Measurements from ENCODE around the gene LYPD6B. TPM values are rescaled to one million over a fixed set of nuclear protein-coding genes. Genes with fewer than 3 reads are reported as not detected.

The LYPD6B gene
- total RNA-seq, 4 donors from 2014 or later = 70.2 to 96.6 (median 74.2) TPM

GRCh38 chr2:149134335-149134923 is 95.9 kb downstream of the LYPD6B start:
- no peak for TF ChIP-seq POLR2A (IDR thresholded peaks at IDR 0.05)
- no peak for TF ChIP-seq CTCF (IDR thresholded peaks at IDR 0.05)

GRCh38 chr2:149136111-149136510 is 97.6 kb downstream of the LYPD6B start:
- no peak overlapping the region for H3K4me3 ChIP-seq (ENCODE audit: low read depth, poor library complexity, severe bottlenecking)
- TF ChIP-seq POLR2A (IDR thresholded peaks at IDR 0.05) (no peak), CTCF (IDR thresholded peaks at IDR 0.05) (no peak)
- intact Hi-C loops (cut with DNase I; ENCODE audit: low total_unique reads) = no loop called here
- 89 to 95% methylated on average over 4 of the region's 4 CpGs for WGBS, 2 donors
- DNase-seq (ENCODE audit: low spot score in 2 of 2) = no peak

More at GRCh38 chr2:149134335-149134923, 95.9 kb downstream of the LYPD6B start:
- no peak overlapping the region for H3K4me3 ChIP-seq (ENCODE audit: low read depth, poor library complexity, severe bottlenecking)
- DNase-seq (ENCODE audit: low spot score in 2 of 2) = no peak
- 77 to 81% methylated on average over 5 of the region's 5 CpGs for WGBS, 2 donors
- intact Hi-C loops (cut with DNase I; ENCODE audit: low total_unique reads) = no loop called here

GRCh38 chr2:149141046-149141445 is 102.5 kb downstream of the LYPD6B start:
- H3K4me3 ChIP-seq (ENCODE audit: low read depth, poor library complexity, severe bottlenecking) = no peak overlapping the region
- intact Hi-C loops (cut with DNase I; ENCODE audit: low total_unique reads) = no loop called here
- 69 to 80% methylated on average over 5 of the region's 5 CpGs for WGBS, 2 donors
- no peak for DNase-seq (ENCODE audit: low spot score in 2 of 2)
- TF ChIP-seq CTCF (IDR thresholded peaks at IDR 0.05) = no peak
- no peak for TF ChIP-seq POLR2A (IDR thresholded peaks at IDR 0.05)

GRCh38 chr2:149143734-149144133 is 105.2 kb downstream of the LYPD6B start:
- DNase-seq (ENCODE audit: low spot score in 2 of 2) = no peak
- WGBS, 2 donors = 57 to 67% methylated on average over 1 of the region's 1 CpG
- intact Hi-C loops (cut with DNase I; ENCODE audit: low total_unique reads) = no loop called here
- no peak overlapping the region for H3K4me3 ChIP-seq (ENCODE audit: low read depth, poor library complexity, severe bottlenecking)
- TF ChIP-seq CTCF (IDR thresholded peaks at IDR 0.05) (no peak), POLR2A (IDR thresholded peaks at IDR 0.05) (no peak)

GRCh38 chr2:149145314-149146295 is 107.1 kb downstream of the LYPD6B start:
- no peak for TF ChIP-seq CTCF (IDR thresholded peaks at IDR 0.05)
- no peak for TF ChIP-seq POLR2A (IDR thresholded peaks at IDR 0.05)
- no peak overlapping the region for H3K4me3 ChIP-seq (ENCODE audit: low read depth, poor library complexity, severe bottlenecking)
- 67 to 71% methylated on average over 10 of the region's 10 CpGs for WGBS, 2 donors
- DNase-seq (ENCODE audit: low spot score in 2 of 2) = no peak
- intact Hi-C loops (cut with DNase I; ENCODE audit: low total_unique reads) = no loop called here

Data from lower leg skin (tissue), 4 donors.